CD1c-positive myeloid dendritic cell (primary cell): ENCODE measurements around the gene ZBTB12.
A peak's percentile ranks its signal among the peaks of the same experiment; 100 is the strongest.
"Not testable (repeated sequence)": the region's sequence is repeated elsewhere in the genome, so short reads cannot be mapped to it uniquely, and the experiment has no call there.

Experiments used
- DNase-seq: peaks from one replicate; pipeline ENCODE4 v3.0.0-alpha.2; 2016; ENCODE audit errors: extremely low spot score

The ZBTB12 gene, protein sequence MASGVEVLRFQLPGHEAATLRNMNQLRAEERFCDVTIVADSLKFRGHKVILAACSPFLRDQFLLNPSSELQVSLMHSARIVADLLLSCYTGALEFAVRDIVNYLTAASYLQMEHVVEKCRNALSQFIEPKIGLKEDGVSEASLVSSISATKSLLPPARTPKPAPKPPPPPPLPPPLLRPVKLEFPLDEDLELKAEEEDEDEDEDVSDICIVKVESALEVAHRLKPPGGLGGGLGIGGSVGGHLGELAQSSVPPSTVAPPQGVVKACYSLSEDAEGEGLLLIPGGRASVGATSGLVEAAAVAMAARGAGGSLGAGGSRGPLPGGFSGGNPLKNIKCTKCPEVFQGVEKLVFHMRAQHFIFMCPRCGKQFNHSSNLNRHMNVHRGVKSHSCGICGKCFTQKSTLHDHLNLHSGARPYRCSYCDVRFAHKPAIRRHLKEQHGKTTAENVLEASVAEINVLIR

DNA sequence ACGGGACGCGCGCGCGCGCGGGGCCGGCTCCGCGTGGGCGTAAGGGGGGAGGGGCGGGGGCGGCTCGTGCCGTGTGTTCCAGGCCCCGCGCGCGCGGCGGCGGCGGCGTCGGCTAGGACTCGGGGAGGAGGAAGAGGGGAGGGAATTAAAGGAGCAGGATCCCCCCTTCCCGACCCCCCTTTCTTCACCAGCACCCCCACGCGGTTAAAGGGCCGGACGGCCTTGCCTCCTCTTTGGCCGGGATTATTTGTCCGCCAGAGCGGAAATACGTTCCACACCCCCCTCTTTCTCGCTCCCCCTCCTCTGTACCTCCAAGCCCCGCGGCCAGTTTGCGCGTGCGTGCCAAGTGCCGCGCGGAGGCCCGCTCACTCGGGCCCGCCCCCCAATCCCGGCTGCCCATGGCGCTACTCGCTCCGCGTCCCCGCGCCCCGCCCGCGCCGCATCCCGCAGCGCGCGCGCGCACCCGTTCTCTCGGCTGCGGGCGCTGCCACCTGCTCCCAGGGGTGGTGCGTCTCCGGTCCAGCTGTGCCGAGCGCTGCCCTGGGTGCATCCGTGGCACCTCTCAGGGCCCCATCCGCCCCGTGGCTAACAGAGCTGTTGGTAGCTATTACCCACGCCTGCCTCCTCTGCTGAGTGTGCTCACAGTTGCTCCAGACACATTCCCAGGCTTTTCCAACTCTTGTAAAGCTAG, at the start of gene ZBTB12:
ZBTB12 (minus strand) TSS at position 134 of the 691 bp plus-strand sequence. CDS start 781 bp downstream, outside the sequence.
- DNase-seq, result peak; percentile 88

DNA sequence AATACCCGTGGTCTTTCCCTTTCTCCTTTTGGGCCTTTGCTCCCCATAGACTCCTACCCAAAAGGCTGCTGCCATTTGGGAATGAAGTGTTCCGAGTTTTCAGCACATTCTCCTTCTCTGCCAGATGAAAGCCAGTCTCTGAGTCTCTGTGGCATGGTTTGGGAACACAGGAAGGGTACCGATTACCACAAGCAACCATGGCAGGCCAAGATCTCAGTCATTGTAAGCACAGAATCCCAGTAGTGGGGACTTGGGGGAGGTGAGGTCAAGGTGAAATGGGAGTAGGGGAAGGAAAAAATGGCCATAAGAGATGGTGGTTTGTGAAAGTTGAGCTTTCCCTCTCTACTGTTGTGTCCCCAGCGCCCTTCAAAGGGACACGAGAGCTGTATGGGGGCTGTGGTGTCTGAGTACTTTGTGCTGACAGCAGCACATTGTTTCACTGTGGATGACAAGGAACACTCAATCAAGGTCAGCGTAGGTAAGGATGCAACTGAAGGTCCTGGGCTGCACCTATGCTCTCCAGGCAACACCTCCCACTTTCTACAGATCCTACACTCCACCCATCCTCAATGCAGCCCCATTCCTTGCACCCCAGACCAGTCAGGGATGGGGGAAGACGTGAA, 48.2 kb upstream of the ZBTB12 start:
- DNase-seq, result no peak

DNA sequence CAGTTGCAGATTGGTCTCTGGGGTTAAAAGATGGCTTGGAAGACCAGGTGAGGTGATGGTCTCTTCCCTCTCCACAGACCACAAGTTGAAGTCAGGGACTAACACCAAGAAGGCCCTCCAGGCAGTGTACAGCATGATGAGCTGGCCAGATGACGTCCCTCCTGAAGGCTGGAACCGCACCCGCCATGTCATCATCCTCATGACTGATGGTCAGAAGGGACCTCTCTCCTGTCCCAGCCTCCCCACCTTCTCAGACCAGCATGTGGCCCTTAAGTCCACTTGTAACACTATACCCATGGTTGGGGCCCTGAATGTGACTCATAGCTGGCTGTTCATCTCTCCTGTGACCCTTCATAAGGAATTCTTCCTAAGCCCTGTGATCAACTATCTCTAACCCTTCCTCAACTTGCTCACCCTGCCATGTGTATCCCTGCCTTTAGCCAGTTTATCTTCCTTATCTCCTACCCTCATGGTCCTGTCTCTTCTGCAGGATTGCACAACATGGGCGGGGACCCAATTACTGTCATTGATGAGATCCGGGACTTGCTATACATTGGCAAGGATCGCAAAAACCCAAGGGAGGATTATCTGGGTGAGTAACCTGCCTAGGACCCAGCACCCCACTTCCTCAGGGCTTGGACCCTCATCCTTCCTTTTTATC, 47.0 kb upstream of the ZBTB12 start:
- no peak for DNase-seq

DNA sequence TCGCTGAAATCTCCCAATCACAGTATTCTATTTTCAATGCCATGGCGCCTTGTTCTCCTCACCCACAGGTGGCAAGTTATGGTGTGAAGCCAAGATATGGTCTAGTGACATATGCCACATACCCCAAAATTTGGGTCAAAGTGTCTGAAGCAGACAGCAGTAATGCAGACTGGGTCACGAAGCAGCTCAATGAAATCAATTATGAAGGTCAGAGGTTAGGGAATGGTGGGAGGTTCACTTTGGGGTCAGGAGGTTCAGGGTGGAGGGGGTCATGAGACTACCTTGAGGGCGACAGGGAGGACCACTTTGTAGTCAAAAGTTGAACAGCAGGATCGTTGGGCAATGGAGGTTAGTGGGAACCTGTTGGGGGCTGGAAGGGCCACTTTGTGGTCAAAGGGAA, 46.4 kb upstream of the ZBTB12 start:
- no peak for DNase-seq

DNA sequence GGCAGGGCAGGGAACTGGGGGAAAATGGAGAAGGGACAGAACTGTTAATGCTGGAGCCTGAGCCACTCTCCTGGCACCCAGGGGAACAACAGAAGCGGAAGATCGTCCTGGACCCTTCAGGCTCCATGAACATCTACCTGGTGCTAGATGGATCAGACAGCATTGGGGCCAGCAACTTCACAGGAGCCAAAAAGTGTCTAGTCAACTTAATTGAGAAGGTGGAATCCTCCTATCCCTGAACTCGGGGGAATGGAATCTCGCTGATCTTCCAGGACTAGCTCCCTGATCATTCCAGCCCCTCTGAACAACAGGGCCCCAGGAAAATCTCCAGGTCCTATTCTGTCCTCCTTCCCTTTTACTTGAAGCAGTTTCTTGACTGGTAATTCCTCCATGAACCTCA, 46.0 kb upstream of the ZBTB12 start:
- DNase-seq, result no peak

DNA sequence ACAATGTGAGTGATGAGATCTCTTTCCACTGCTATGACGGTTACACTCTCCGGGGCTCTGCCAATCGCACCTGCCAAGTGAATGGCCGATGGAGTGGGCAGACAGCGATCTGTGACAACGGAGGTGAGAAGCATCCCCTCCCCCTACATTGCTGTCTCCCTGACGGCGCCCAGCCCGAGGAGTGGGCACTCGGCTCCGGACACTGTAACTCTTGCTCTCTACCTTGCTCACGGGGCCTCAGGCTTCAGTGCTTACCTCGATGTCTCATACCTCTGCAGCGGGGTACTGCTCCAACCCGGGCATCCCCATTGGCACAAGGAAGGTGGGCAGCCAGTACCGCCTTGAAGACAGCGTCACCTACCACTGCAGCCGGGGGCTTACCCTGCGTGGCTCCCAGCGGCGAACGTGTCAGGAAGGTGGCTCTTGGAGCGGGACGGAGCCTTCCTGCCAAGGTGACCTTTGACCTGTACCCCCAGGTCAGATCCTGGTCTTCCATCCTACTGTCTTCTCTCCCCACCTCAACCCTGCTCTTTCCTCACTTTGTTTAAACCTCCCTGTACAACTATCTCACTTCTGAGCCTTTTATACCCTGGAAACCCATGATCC, 45.3 kb upstream of the ZBTB12 start:
- DNase-seq, result no peak

DNA sequence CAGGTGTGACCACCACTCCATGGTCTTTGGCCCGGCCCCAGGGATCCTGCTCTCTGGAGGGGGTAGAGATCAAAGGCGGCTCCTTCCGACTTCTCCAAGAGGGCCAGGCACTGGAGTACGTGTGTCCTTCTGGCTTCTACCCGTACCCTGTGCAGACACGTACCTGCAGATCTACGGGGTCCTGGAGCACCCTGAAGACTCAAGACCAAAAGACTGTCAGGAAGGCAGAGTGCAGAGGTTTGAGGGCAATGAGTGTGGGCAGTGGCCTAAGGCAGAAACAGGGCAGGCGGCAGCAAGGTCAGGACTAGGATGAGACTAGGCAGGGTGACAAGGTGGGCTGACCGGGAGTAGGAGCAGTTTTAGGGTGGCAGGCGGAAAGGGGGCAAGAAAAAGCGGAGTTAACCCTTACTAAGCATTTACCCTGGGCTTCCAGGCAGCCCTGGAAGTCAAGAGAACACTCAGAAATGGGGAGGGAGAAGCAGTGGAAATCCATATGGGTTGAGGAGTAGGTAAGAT, 44.5 kb upstream of the ZBTB12 start:
- no peak for DNase-seq

DNA sequence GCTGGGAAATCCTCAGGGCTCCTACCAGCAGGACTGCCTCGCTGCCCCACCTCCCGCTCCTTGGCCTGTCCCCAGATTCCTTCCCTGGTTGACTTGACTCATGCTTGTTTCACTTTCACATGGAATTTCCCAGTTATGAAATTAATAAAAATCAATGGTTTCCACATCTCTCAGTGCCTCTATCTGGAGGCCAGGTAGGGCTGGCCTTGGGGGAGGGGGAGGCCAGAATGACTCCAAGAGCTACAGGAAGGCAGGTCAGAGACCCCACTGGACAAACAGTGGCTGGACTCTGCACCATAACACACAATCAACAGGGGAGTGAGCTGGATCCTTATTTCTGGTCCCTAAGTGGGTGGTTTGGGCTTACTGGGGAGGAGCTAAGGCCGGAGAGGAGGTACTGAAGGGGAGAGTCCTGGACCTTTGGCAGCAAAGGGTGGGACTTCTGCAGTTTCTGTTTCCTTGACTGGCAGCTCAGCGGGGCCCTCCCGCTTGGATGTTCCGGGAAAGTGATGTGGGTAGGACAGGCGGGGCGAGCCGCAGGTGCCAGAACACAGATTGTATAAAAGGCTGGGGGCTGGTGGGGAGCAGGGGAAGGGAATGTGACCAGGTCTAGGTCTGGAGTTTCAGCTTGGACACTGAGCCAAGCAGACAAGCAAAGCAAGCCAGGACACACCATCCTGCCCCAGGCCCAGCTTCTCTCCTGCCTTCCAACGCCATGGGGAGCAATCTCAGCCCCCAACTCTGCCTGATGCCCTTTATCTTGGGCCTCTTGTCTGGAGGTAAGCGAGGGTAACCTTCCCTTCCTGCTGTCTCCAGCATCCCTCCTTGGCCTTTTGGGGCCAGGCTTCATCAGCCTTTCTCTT, 43.9 kb upstream of the ZBTB12 start, which contains the start of gene CFB:
CFB (plus strand) TSS at position 589 of the 863 bp plus-strand sequence; CDS start at position 716, 127 bp downstream.
- peak; percentile 76 for DNase-seq

DNA sequence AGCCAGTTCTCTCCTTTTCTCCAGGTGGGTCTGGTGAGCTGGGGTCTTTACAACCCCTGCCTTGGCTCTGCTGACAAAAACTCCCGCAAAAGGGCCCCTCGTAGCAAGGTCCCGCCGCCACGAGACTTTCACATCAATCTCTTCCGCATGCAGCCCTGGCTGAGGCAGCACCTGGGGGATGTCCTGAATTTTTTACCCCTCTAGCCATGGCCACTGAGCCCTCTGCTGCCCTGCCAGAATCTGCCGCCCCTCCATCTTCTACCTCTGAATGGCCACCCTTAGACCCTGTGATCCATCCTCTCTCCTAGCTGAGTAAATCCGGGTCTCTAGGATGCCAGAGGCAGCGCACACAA, 43.2 kb upstream of the ZBTB12 start:
- no peak for DNase-seq

DNA sequence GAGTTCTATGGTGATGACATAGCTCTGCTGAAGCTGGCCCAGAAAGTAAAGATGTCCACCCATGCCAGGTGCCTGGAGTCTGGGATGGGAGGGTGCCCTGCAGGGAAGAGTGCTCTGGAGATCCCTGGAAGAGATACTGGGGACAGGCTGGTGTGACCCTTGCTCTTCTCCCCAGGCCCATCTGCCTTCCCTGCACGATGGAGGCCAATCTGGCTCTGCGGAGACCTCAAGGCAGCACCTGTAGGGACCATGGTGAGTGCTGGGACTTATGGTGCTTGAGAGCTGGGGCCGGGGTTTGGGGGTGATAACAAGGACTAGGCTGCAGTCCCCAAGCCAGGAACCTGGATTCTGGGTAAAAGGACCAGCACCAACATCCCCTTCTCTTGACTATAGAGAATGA, 41.9 kb upstream of the ZBTB12 start:
- no peak for DNase-seq

DNA sequence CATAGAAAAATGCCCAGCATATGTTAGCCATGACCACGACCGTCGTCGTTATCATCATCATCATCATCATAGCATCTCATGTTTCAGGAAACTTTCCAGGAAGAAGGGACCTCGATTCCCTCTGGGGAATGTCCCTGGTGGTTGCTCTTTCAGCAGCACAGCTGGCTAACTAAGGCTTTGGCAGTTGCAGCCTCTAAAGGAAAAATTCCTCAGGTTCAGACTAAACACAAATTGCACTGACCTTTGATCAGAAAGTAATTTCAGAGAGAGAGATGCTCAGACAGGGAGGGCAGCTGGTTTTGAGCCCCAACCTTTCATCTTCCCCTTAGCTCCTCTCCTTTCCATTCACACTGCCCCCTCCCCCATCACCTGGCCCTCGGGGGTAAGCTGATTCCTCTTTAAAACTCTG, 38.4 kb upstream of the ZBTB12 start:
- no peak for DNase-seq

DNA sequence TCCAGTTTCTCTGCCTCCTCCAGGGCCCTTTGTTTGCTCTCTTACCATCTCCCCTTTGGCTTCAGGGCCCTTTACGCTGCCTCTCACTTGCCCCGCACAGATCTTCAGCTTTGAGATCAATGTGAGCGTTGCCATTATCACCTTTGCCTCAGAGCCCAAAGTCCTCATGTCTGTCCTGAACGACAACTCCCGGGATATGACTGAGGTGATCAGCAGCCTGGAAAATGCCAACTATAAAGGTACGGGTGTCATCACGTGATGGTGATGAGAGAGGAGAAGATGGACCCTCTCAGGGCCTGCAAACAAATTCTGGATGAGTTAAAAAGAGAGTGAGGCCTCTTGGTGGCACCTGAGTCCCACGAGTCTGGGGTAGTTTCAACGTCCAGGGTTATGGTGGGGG, 33.9 kb upstream of the ZBTB12 start:
- DNase-seq, result no peak

DNA sequence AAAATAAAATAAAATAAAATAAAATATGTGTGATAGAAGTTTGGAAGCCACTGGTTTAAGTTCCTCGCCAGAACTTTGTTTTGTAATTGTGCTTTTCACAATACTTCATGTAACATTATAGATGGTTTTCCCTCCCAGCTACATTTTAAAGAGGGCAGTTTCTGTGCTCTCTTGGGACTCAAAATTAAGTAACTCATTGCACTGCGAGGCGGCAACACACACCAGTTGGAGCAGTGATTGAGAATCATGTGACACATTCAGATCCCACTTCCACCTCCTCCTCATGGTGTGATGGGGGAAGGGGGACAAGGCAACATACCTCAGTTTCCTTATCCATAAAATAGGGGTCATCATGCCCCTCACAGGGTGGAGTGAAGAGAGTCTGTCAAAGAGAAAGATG, 33.1 kb upstream of the ZBTB12 start:
- DNase-seq, result no peak

DNA sequence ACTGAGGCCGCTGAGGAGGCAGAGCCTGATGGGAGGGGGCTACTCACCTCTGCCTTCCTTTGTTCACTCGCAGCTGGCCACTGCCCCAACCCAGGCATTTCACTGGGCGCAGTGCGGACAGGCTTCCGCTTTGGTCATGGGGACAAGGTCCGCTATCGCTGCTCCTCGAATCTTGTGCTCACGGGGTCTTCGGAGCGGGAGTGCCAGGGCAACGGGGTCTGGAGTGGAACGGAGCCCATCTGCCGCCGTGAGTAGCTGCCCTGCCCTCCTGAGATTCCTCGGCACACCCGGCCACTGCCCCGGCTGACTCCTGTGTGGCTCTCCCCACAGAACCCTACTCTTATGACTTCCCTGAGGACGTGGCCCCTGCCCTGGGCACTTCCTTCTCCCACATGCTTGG, 31.7 kb upstream of the ZBTB12 start:
- DNase-seq, result no peak

DNA sequence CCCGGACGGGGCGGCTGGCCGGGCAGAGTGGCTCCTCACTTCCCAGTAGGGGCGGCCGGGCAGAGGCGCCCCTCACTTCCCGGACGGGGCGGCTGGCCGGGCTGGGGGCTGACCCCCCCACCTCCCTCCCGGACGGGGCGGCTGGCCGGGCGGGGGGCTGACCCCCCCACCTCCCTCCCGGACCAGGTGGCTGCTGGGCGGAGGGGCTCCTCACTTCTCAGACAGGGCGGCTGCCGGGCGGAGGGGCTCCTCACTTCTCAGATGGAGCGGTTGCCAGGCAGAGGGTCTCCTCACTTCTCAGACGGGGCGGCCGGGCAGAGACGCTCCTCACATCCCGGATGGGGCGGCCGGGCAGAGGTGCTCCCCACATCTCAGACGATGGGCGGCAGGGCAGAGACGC, 30.3 kb upstream of the ZBTB12 start:
- not testable (repeated sequence) for DNase-seq

DNA sequence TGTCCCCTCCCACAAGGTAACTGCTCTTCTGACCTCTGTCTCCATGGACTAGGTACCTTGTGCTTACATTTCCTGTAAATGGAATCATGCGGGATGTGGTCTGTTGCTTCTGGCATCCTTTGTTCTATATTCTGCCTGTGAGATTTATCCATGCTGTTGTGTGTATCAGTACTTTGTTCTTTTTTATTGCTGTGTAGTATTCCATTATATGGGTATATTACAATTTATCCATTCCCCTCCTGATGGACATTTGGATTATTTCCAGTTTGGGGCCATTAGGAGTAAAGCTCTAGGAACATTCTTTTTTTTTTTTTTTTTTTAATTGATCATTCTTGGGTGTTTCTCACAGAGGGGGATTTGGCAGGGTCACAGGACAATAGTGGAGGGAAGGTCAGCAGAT, 29.1 kb upstream of the ZBTB12 start:
- DNase-seq, result no peak

DNA sequence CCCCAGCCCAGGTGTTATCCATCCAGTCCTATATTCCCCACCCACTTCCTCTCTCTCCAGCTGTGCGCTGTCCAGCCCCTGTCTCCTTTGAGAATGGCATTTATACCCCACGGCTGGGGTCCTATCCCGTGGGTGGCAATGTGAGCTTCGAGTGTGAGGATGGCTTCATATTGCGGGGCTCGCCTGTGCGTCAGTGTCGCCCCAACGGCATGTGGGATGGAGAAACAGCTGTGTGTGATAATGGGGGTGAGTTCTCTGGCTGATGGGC, 26.7 kb upstream of the ZBTB12 start:
- no peak for DNase-seq

DNA sequence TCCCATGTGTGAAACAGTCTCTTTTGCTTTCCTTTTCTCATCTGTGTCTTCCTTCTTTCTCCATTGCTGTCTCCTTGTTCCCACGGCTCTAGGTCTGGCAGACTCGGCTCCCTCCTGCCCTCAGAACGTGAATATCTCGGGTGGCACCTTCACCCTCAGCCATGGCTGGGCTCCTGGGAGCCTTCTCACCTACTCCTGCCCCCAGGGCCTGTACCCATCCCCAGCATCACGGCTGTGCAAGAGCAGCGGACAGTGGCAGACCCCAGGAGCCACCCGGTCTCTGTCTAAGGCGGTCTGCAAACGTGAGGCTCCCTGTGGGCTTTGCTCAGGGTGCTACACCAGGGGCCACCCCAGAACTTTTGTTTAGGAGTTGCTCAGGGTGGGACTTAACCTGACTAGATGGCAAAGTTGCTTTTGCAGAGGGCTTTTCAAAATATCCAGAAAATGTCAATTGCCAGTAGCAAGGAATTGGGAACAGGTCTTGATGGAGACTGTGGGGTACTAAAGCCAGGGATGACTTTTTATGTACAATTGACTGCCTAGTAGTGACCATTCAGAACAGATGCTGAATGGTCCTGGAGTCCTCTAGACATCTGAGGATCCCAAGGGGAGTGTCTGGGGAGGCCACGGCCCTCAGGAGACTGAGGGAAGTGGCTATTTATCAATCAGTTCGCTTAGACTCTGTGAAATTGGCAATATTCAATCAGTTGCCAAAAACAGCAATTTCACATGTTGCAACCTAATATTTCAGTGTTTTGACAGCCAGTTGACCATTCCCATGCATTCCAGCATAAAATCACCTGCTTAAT, 26.2 kb upstream of the ZBTB12 start:
- DNase-seq, result no peak

DNA sequence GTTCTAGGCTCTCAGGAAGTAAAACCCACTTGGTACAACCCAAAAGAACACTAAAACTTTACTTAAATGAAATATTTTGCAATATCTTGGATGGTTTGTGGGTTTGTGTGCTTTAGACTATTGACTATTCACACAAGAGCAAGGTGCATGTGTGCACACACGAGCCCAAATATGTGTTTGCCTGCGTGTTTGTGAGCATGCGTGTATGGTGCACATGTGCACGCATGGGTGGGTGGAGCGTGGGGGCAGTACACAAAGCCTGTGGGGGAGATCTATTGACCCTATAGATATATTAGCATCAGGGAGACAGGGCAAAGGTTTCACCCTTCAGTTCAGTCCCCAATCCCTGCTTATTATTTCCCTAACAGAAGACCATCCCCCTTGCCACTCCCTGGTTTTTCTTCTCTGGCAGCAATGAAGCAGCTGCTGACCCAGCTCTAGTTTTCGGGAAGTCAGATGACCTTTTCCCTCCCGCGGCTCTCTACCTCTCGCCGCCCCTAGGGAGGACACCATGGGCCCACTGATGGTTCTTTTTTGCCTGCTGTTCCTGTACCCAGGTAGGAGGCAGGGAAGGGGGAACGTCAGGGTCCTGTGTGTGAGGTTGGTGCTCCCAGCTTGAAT, 25.5 kb upstream of the ZBTB12 start, which contains the start of gene C2:
C2 (plus strand) TSS at position 476 of the 621 bp plus-strand sequence; CDS start at position 512, 36 bp downstream.
- no peak for DNase-seq
